ENCODE data around the gene SLC7A7.

Gene SLC7A7

DNA sequence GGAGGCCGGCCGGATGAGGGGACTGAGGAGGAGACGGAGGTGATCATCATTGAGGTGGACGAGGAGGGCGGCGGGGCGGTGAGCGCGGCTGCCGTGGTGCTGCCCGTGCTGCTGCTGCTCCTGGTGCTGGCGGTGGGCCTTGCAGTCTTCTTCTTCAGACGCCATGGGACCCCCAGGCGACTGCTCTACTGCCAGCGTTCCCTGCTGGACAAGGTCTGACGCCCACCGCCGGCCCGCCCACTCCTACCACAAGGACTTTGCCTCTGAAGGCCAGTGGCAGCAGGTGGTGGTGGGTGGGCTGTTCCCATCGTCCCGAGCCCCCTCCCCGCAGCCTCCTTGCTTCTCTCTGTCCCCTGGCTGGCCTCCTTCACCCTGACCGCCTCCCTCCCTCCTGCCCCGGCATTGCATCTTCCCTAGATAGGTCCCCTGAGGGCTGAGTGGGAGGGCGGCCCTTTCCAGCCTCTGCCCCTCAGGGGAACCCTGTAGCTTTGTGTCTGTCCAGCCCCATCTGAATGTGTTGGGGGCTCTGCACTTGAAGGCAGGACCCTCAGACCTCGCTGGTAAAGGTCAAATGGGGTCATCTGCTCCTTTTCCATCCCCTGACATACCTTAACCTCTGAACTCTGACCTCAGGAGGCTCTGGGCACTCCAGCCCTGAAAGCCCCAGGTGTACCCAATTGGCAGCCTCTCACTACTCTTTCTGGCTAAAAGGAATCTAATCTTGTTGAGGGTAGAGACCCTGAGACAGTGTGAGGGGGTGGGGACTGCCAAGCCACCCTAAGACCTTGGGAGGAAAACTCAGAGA lies 30.8 kb upstream of the SLC7A7 start:
- peak overlapping the region; percentile 92 to 97 for H3K27ac ChIP-seq
- no peaks in the 10 kb centered on the region for H3K27me3 ChIP-seq
- intact Hi-C loops (cut with DNase I; ENCODE audit: low total_unique reads) = no loop called here
- H3K9me3 ChIP-seq = no peaks in the 10 kb centered on the region
- peaks cover 53 to 61% (median 61%) of the 10 kb centered on the region in 3 donors for H3K36me3 ChIP-seq
- TF ChIP-seq, protein P1, sequence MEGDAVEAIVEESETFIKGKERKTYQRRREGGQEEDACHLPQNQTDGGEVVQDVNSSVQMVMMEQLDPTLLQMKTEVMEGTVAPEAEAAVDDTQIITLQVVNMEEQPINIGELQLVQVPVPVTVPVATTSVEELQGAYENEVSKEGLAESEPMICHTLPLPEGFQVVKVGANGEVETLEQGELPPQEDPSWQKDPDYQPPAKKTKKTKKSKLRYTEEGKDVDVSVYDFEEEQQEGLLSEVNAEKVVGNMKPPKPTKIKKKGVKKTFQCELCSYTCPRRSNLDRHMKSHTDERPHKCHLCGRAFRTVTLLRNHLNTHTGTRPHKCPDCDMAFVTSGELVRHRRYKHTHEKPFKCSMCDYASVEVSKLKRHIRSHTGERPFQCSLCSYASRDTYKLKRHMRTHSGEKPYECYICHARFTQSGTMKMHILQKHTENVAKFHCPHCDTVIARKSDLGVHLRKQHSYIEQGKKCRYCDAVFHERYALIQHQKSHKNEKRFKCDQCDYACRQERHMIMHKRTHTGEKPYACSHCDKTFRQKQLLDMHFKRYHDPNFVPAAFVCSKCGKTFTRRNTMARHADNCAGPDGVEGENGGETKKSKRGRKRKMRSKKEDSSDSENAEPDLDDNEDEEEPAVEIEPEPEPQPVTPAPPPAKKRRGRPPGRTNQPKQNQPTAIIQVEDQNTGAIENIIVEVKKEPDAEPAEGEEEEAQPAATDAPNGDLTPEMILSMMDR (IDR thresholded peaks at IDR 0.05) = no peak
- H3K4me1 ChIP-seq = peaks cover 13 to 80% (median 65%) of the 10 kb centered on the region in 4 donors
- H3K4me3 ChIP-seq = no peak overlapping the region
- peak in 1 of 2 donors; percentile 69 for DNase-seq

GRCh38 chr14:22845103-22845394 lies 29.8 kb upstream of the SLC7A7 start:
- intact Hi-C loops (cut with DNase I; ENCODE audit: low total_unique reads) = no loop called here
- peak overlapping the region; percentile 92 to 97 for H3K27ac ChIP-seq
- no peak for DNase-seq
- H3K9me3 ChIP-seq = no peaks in the 10 kb centered on the region
- no peaks in the 10 kb centered on the region for H3K27me3 ChIP-seq
- H3K36me3 ChIP-seq = peaks cover 56 to 63% (median 61%) of the 10 kb centered on the region in 3 donors
- TF ChIP-seq, protein P1 (IDR thresholded peaks at IDR 0.05) = no peak
- peaks cover 8 to 81% (median 60%) of the 10 kb centered on the region in 4 donors for H3K4me1 ChIP-seq
- H3K4me3 ChIP-seq = no peak overlapping the region

- H3K27me3 ChIP-seq = no peaks in the 10 kb centered on the region
- intact Hi-C loops (cut with DNase I; ENCODE audit: low total_unique reads) = loop anchor here (5.0 kb wide), 1 partner anchor 138 kb away; the partner anchor contains the start of gene AJUBA
- TF ChIP-seq, protein P1 (IDR thresholded peaks at IDR 0.05) = no peak
- no peaks in the 10 kb centered on the region for H3K9me3 ChIP-seq
- no peak overlapping the region for H3K4me3 ChIP-seq
- peaks cover 56 to 63% (median 61%) of the 10 kb centered on the region in 3 donors for H3K36me3 ChIP-seq
- peaks cover 8 to 81% (median 57%) of the 10 kb centered on the region in 4 donors for H3K4me1 ChIP-seq
- H3K27ac ChIP-seq = peak overlapping the region; percentile 92 to 97
- peak in 1 of 2 donors; percentile 60 for DNase-seq
Measured at GRCh38 chr14:22844221-22845102, 29.2 kb upstream of the SLC7A7 start.

DNA sequence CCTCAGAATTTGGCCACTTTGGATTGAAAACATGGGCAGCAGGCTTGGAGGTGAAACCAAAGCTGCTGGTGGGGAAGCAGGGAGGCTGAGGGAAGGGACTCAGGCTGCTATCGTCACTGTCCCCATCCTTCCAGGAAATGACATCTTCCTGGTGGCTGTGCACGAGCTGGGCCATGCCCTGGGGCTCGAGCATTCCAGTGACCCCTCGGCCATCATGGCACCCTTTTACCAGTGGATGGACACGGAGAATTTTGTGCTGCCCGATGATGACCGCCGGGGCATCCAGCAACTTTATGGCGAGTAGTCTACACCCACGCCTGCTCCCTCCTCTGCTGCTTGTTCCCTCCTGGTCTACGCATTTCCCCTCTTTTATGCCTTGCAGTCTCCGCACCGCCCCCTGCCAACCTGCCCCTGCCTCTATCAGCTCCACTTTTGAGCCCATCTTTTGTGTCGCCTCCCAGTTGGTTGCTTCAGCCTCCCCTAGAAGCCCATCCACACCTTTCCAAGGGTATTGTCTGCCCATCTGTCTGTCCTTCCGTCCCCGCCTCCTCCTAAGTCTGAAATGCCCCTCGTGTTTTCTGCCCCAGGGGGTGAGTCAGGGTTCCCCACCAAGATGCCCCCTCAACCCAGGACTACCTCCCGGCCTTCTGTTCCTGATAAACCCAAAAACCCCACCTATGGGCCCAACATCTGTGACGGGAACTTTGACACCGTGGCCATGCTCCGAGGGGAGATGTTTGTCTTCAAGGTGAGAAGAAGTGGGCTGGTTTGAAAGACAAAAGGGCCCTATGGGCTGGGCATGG lies 28.1 kb upstream of the SLC7A7 start:
- H3K4me1 ChIP-seq = peaks cover 8 to 81% (median 57%) of the 10 kb centered on the region in 4 donors
- no peaks in the 10 kb centered on the region for H3K27me3 ChIP-seq
- no peak overlapping the region for H3K4me3 ChIP-seq
- intact Hi-C loops (cut with DNase I; ENCODE audit: low total_unique reads) = loop anchor here (5.0 kb wide), 1 partner anchor 139 kb away; the partner anchor contains the start of gene AJUBA
- no peaks in the 10 kb centered on the region for H3K9me3 ChIP-seq
- TF ChIP-seq, protein P1 (IDR thresholded peaks at IDR 0.05) = no peak
- DNase-seq = peak in 1 of 2 donors; percentile 59
- peak overlapping the region; percentile 92 to 97 for H3K27ac ChIP-seq
- H3K36me3 ChIP-seq = peaks cover 56 to 63% (median 61%) of the 10 kb centered on the region in 3 donors
